Parathyroid adenoma (tissue), 2 donors: Measurements from ENCODE around the gene YY1.
"Not testable (repeated sequence)": the region's sequence is repeated elsewhere in the genome, so short reads cannot be mapped to it uniquely, and the experiment has no call there.

ENCODE experiments used
- H2AFZ ChIP-seq: fragments of 300-600 bp; sonication (generic); one replicate; pipeline ENCODE4 v1.7.0; 2017; ENCODE audit warnings: antibody characterized with exemption, mild to moderate bottlenecking
- H3K27ac ChIP-seq: fragments of 300-600 bp; sonication (generic); one replicate; pipeline ENCODE4 v1.7.0; 2017
- H3K27me3 ChIP-seq: fragments of 300-600 bp; sonication (generic); one replicate; pipeline ENCODE4 v1.7.0; 2017; ENCODE audit warnings: low read length; ENCODE audit not compliant: control insufficient read depth, insufficient read depth
- H3K36me3 ChIP-seq: fragments of 300-600 bp; sonication (generic); one replicate; pipeline ENCODE4 v1.7.0; 2017; ENCODE audit warnings: low read length; ENCODE audit not compliant: control insufficient read depth, insufficient read depth
- H3K4me1 ChIP-seq: fragments of 300-600 bp; sonication (generic); one replicate; pipeline ENCODE4 v1.7.0; 2017; ENCODE audit warnings: control low read depth
- H3K4me2 ChIP-seq: fragments of 300-600 bp; sonication (generic); one replicate; pipeline ENCODE4 v1.7.0; 2017; ENCODE audit warnings: low read length
- H3K4me3 ChIP-seq: fragments of 300-600 bp; sonication (generic); one replicate; pipeline ENCODE4 v1.7.0; 2017; ENCODE audit warnings: low read depth, low read length
- H3K79me2 ChIP-seq: fragments of 300-600 bp; sonication (generic); one replicate; pipeline ENCODE4 v1.7.0; 2017; ENCODE audit warnings: control low read depth
- H3K9ac ChIP-seq: fragments of 300-600 bp; sonication (generic); one replicate; pipeline ENCODE4 v1.7.0; 2017; ENCODE audit warnings: mild to moderate bottlenecking
- H3K9me3 ChIP-seq: fragments of 300-600 bp; sonication (generic); one replicate; pipeline ENCODE4 v1.7.0; 2017; ENCODE audit warnings: low read length; ENCODE audit not compliant: control insufficient read depth
- CTCF ChIP-seq: fragments of 300-600 bp; sonication (generic); IDR thresholded peaks from one replicate; pipeline ENCODE4 v1.7.0; 2017; ENCODE audit warnings: antibody characterized with exemption, mild to moderate bottlenecking
- donor health status: primary hyperparathyroidism.

YY1 gene

GRCh38 chr14:100201701-100202100, 37.2 kb upstream of the YY1 start:
- no peaks in the 10 kb centered on the region for H3K27me3 ChIP-seq
- H3K9me3 ChIP-seq: no peaks in the 10 kb centered on the region
- TF ChIP-seq CTCF: no peak
- H3K36me3 ChIP-seq: no peaks in the 10 kb centered on the region
- no peak overlapping the region for H3K4me2 ChIP-seq
- H3K4me3 ChIP-seq: no peak overlapping the region
- H3K4me1 ChIP-seq: no peaks in the 10 kb centered on the region
- H3K9ac ChIP-seq: no peak overlapping the region
- H2AFZ ChIP-seq: no peak overlapping the region
- no peaks in the 10 kb centered on the region for H3K79me2 ChIP-seq
- no peak overlapping the region for H3K27ac ChIP-seq

- no peak for TF ChIP-seq CTCF
- Histone ChIP-seq H3K27me3 (no peaks in the 10 kb centered on the region), H3K4me1 (no peaks in the 10 kb centered on the region), H3K36me3 (no peaks in the 10 kb centered on the region), H2AFZ (no peak overlapping the region), H3K4me2 (no peak overlapping the region), H3K4me3 (no peak overlapping the region), H3K9ac (no peak overlapping the region), H3K27ac (no peak overlapping the region), H3K9me3 (no peaks in the 10 kb centered on the region), H3K79me2 (no peaks in the 10 kb centered on the region)
Observed at GRCh38 chr14:100202712-100203111, 36.2 kb upstream of the YY1 start.

DNA sequence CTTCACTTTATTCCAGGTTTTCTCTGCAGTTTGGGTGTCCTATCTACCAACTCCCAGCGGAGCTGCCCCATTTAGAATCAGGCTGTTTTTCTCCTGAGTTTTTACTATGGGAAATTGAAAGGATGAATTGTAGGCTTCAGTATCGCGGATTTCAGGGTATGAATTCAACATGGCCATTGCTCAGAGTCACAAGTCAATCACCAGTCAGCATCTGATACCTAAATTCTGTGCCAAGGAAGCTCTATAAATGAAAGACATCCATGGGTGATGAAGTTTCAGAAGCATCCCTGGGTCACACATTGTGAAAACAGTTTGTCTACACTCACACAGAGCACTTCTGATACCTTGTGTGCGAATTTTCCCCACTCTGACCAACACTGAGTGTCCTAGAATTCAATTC, 35.8 kb upstream of the YY1 start:
- no peaks in the 10 kb centered on the region for H3K79me2 ChIP-seq
- H3K36me3 ChIP-seq: no peaks in the 10 kb centered on the region
- no peaks in the 10 kb centered on the region for H3K9me3 ChIP-seq
- no peak overlapping the region for H3K9ac ChIP-seq
- no peaks in the 10 kb centered on the region for H3K27me3 ChIP-seq
- no peak overlapping the region for H2AFZ ChIP-seq
- no peak overlapping the region for H3K4me2 ChIP-seq
- no peak overlapping the region for H3K4me3 ChIP-seq
- no peaks in the 10 kb centered on the region for H3K4me1 ChIP-seq
- no peak overlapping the region for H3K27ac ChIP-seq
- no peak for TF ChIP-seq CTCF

DNA sequence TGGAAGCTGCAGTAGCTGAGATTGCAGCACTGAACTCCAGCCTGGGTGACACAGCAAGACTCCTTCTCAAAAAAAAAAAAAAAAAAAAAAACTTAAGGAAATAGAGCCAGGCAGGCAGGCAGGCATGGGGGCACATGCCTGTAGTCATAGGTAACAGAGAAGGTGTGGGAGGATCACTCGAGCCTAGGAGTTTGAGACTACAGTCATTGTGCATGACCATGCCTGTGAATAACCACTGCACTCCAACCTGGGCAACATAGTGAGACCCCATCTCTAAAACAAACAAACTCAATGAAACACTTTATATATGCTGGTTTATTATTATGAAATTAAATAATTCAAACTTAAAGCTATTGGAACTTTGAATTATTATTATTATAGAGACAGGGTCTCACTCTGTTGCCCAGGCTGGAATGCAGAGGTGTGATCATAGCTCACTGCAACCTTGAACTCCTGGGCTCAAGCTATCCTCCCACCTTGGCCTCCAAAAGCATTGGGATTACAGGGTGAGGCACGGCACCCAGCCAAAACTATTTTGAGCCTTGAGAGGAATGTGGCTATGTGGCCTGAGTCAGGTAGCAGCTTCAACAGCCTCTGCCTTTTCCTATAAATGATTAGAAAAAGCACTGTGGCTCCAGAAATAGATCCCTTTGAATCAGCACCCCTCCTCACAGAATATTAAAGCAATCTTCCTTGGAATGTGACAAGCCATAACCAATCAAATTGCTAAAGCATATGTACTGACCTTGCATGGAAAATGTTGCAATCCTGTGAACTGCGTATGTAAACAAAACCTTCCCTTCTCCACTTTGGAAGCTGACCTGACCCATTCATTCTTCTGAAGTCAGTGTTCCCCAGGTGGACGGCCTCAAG, 34.7 kb upstream of the YY1 start:
- Histone ChIP-seq H3K9me3 (no peaks in the 10 kb centered on the region), H3K27me3 (no peaks in the 10 kb centered on the region), H3K79me2 (no peaks in the 10 kb centered on the region), H3K36me3 (no peaks in the 10 kb centered on the region), H3K9ac (no peak overlapping the region), H3K4me2 (no peak overlapping the region), H3K4me1 (no peaks in the 10 kb centered on the region), H3K27ac (no peak overlapping the region), H3K4me3 (no peak overlapping the region), H2AFZ (no peak overlapping the region)
- TF ChIP-seq CTCF: no peak

DNA sequence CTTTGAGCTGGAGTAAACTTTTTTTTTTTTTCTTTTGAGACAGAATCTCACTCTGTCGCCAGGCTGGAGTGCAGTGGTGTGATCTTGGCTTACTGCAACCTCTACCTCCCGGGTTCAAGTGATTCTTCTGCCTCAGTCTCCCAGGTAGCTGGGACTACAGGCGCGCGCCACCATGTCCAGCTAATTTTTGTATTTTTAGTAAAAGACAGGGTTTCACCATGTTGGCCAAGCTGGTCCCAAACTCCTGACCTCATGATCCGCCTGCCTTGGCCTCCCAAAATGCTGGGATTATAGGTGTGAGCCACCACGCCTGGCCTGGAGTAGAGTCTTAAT, 34.1 kb upstream of the YY1 start:
- H3K36me3 ChIP-seq, H3K4me3 ChIP-seq, H3K27ac ChIP-seq, H3K4me2 ChIP-seq, H3K9me3 ChIP-seq, H3K9ac ChIP-seq, H3K79me2 ChIP-seq, H2AFZ ChIP-seq, H3K27me3 ChIP-seq, H3K4me1 ChIP-seq: not testable (repeated sequence)

DNA sequence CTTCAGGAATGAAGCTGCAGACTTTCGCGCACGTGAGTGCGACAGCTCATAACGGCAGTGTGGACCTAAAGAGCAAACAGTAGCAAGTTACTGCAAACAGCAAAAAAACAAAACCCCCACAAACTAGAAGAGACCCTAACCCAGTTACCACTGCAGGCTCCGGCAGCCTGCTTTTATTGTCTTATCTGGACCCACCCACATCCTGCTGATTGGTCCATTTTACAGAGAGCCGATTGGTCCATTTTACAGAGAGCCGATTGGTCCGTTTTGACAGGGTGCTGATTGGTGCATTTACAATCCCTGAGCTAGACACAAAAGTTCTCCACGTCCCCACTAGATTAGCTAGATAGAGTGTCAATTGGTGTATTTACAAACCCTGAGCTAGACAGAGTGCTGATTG, 31.4 kb upstream of the YY1 start:
- not testable (repeated sequence) for H3K9ac ChIP-seq, H3K4me2 ChIP-seq, H3K4me3 ChIP-seq, H2AFZ ChIP-seq, H3K79me2 ChIP-seq, H3K9me3 ChIP-seq, H3K27ac ChIP-seq, H3K27me3 ChIP-seq, H3K4me1 ChIP-seq, H3K36me3 ChIP-seq

DNA sequence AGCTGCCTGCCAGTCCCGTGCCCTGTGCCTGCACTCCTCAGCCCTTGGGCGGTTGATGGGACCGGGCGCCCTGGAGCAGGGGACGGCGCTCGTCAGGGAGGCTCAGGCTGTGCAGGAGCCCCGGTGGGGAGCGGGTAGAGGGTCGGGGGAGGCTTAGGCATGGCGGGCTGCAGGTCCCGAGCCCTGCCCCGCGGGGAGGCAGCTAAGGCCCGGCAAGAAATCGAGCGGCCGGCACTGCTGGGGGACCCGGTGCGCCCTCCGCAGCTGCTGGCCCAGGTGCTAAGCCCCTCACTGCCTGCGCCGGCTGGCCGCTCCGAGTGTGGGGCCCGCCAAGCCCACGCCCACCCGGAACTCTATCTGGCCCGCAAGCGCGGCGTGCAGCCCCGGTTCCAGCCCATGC, 30.8 kb upstream of the YY1 start:
- not testable (repeated sequence) for H3K9me3 ChIP-seq, H3K4me3 ChIP-seq, H3K36me3 ChIP-seq, H3K4me1 ChIP-seq, H3K4me2 ChIP-seq, H3K27ac ChIP-seq, H3K9ac ChIP-seq, H3K79me2 ChIP-seq, H2AFZ ChIP-seq, H3K27me3 ChIP-seq
